ENCODE results near the gene FADS3.

Gene FADS3

GRCh38 chr11:61869429-61869707 is 22.0 kb downstream of the FADS3 start:
- Histone ChIP-seq H3K4me1 (ENCODE audit: control insufficient read depth, insufficient read depth, low read length) (peaks cover 4% of the 10 kb centered on the region), H3K27me3 (ENCODE audit: control insufficient read depth, insufficient read depth, low read length) (no peaks in the 10 kb centered on the region), H3K27ac (ENCODE audit: low read length) (no peak overlapping the region), H3K4me3 (ENCODE audit: low read length) (no peak overlapping the region), H3K9me3 (ENCODE audit: control insufficient read depth, insufficient read depth, low read length) (no peaks in the 10 kb centered on the region), H3K36me3 (ENCODE audit: control insufficient read depth, insufficient read depth, low read length) (peaks cover 10% of the 10 kb centered on the region)
- WGBS (ENCODE audit: insufficient coverage, insufficient read length): no CpG with 5 or more reads among the region's 4 CpGs
- DNase-seq (ENCODE audit: low read depth, low spot score): no peak

- Histone ChIP-seq H3K27me3 (ENCODE audit: control insufficient read depth, insufficient read depth, low read length) (no peaks in the 10 kb centered on the region), H3K4me1 (ENCODE audit: control insufficient read depth, insufficient read depth, low read length) (peaks cover 3% of the 10 kb centered on the region), H3K9me3 (ENCODE audit: control insufficient read depth, insufficient read depth, low read length) (no peaks in the 10 kb centered on the region), H3K4me3 (ENCODE audit: low read length) (no peak overlapping the region), H3K27ac (ENCODE audit: low read length) (no peak overlapping the region), H3K36me3 (ENCODE audit: control insufficient read depth, insufficient read depth, low read length) (peaks cover 12% of the 10 kb centered on the region)
- DNase-seq (ENCODE audit: low read depth, low spot score): no peak
- WGBS (ENCODE audit: insufficient coverage, insufficient read length): no CpG with 5 or more reads among the region's 14 CpGs
Measured at GRCh38 chr11:61868571-61869428, 22.5 kb downstream of the FADS3 start.

- H3K4me1 ChIP-seq (ENCODE audit: control insufficient read depth, insufficient read depth, low read length): peaks cover 3% of the 10 kb centered on the region
- no peak for DNase-seq (ENCODE audit: low read depth, low spot score)
- no peaks in the 10 kb centered on the region for H3K27me3 ChIP-seq (ENCODE audit: control insufficient read depth, insufficient read depth, low read length)
- no peak overlapping the region for H3K4me3 ChIP-seq (ENCODE audit: low read length)
- peaks cover 24% of the 10 kb centered on the region for H3K36me3 ChIP-seq (ENCODE audit: control insufficient read depth, insufficient read depth, low read length)
- no peaks in the 10 kb centered on the region for H3K9me3 ChIP-seq (ENCODE audit: control insufficient read depth, insufficient read depth, low read length)
- WGBS (ENCODE audit: insufficient coverage, insufficient read length): no CpG with 5 or more reads among the region's 6 CpGs
- no peak overlapping the region for H3K27ac ChIP-seq (ENCODE audit: low read length)
Measured at GRCh38 chr11:61866958-61867343, 24.4 kb downstream of the FADS3 start.

GRCh38 chr11:61866231-61866957 is 25.0 kb downstream of the FADS3 start:
- no peak for DNase-seq (ENCODE audit: low read depth, low spot score)
- Histone ChIP-seq H3K27ac (ENCODE audit: low read length) (no peak overlapping the region), H3K4me1 (ENCODE audit: control insufficient read depth, insufficient read depth, low read length) (peaks cover 3% of the 10 kb centered on the region), H3K4me3 (ENCODE audit: low read length) (no peak overlapping the region), H3K9me3 (ENCODE audit: control insufficient read depth, insufficient read depth, low read length) (no peaks in the 10 kb centered on the region), H3K27me3 (ENCODE audit: control insufficient read depth, insufficient read depth, low read length) (no peaks in the 10 kb centered on the region), H3K36me3 (ENCODE audit: control insufficient read depth, insufficient read depth, low read length) (peaks cover 26% of the 10 kb centered on the region)
- no CpG with 5 or more reads among the region's 18 CpGs for WGBS (ENCODE audit: insufficient coverage, insufficient read length)

- Histone ChIP-seq H3K27me3 (ENCODE audit: control insufficient read depth, insufficient read depth, low read length) (no peaks in the 10 kb centered on the region), H3K4me1 (ENCODE audit: control insufficient read depth, insufficient read depth, low read length) (peaks cover 2% of the 10 kb centered on the region; the same call in 1 of the 2 replicates), H3K4me3 (ENCODE audit: low read length) (no peak overlapping the region), H3K27ac (ENCODE audit: low read length) (no peak overlapping the region), H3K9me3 (ENCODE audit: control insufficient read depth, insufficient read depth, low read length) (no peaks in the 10 kb centered on the region), H3K36me3 (ENCODE audit: control insufficient read depth, insufficient read depth, low read length) (peaks cover 32% of the 10 kb centered on the region)
- no peak for DNase-seq (ENCODE audit: low read depth, low spot score)
- no CpG with 5 or more reads among the region's 20 CpGs for WGBS (ENCODE audit: insufficient coverage, insufficient read length)
Measured at GRCh38 chr11:61864814-61865775, 26.2 kb downstream of the FADS3 start.

GRCh38 chr11:61863548-61864081 is 27.7 kb downstream of the FADS3 start:
- no peak for DNase-seq (ENCODE audit: low read depth, low spot score)
- WGBS (ENCODE audit: insufficient coverage, insufficient read length): no CpG with 5 or more reads among the region's 13 CpGs
- Histone ChIP-seq H3K27me3 (ENCODE audit: control insufficient read depth, insufficient read depth, low read length) (no peaks in the 10 kb centered on the region), H3K9me3 (ENCODE audit: control insufficient read depth, insufficient read depth, low read length) (no peaks in the 10 kb centered on the region), H3K27ac (ENCODE audit: low read length) (no peak overlapping the region), H3K4me1 (ENCODE audit: control insufficient read depth, insufficient read depth, low read length) (no peaks in the 10 kb centered on the region; the same call in 1 of the 2 replicates), H3K4me3 (ENCODE audit: low read length) (no peak overlapping the region), H3K36me3 (ENCODE audit: control insufficient read depth, insufficient read depth, low read length) (peaks cover 36% of the 10 kb centered on the region)

- peaks cover 36% of the 10 kb centered on the region for H3K36me3 ChIP-seq (ENCODE audit: control insufficient read depth, insufficient read depth, low read length)
- no peaks in the 10 kb centered on the region for H3K9me3 ChIP-seq (ENCODE audit: control insufficient read depth, insufficient read depth, low read length)
- H3K27ac ChIP-seq (ENCODE audit: low read length): no peak overlapping the region
- H3K4me1 ChIP-seq (ENCODE audit: control insufficient read depth, insufficient read depth, low read length): no peaks in the 10 kb centered on the region; the same call in 1 of the 2 replicates
- H3K27me3 ChIP-seq (ENCODE audit: control insufficient read depth, insufficient read depth, low read length): no peaks in the 10 kb centered on the region
- no peak for DNase-seq (ENCODE audit: low read depth, low spot score)
- no peak overlapping the region for H3K4me3 ChIP-seq (ENCODE audit: low read length)
- WGBS (ENCODE audit: insufficient coverage, insufficient read length): no CpG with 5 or more reads among the region's 18 CpGs
Measured at GRCh38 chr11:61862714-61863547, 28.4 kb downstream of the FADS3 start.

- Histone ChIP-seq H3K9me3 (ENCODE audit: control insufficient read depth, insufficient read depth, low read length) (no peaks in the 10 kb centered on the region), H3K36me3 (ENCODE audit: control insufficient read depth, insufficient read depth, low read length) (peaks cover 48% of the 10 kb centered on the region), H3K27me3 (ENCODE audit: control insufficient read depth, insufficient read depth, low read length) (no peaks in the 10 kb centered on the region), H3K27ac (ENCODE audit: low read length) (no peak overlapping the region), H3K4me1 (ENCODE audit: control insufficient read depth, insufficient read depth, low read length) (no peaks in the 10 kb centered on the region; the same call in 1 of the 2 replicates), H3K4me3 (ENCODE audit: low read length) (no peak overlapping the region)
- DNase-seq (ENCODE audit: low read depth, low spot score): no peak
- no CpG with 5 or more reads among the region's 9 CpGs for WGBS (ENCODE audit: insufficient coverage, insufficient read length)
Measured at GRCh38 chr11:61861634-61862033, 29.7 kb downstream of the FADS3 start.

- no peak for DNase-seq (ENCODE audit: low read depth, low spot score)
- no CpG with 5 or more reads among the region's 16 CpGs for WGBS (ENCODE audit: insufficient coverage, insufficient read length)
- Histone ChIP-seq H3K36me3 (ENCODE audit: control insufficient read depth, insufficient read depth, low read length) (peaks cover 50% of the 10 kb centered on the region), H3K4me3 (ENCODE audit: low read length) (no peak overlapping the region), H3K9me3 (ENCODE audit: control insufficient read depth, insufficient read depth, low read length) (no peaks in the 10 kb centered on the region), H3K27me3 (ENCODE audit: control insufficient read depth, insufficient read depth, low read length) (no peaks in the 10 kb centered on the region), H3K4me1 (ENCODE audit: control insufficient read depth, insufficient read depth, low read length) (no peaks in the 10 kb centered on the region; the same call in 1 of the 2 replicates), H3K27ac (ENCODE audit: low read length) (no peak overlapping the region)
Measured at GRCh38 chr11:61860054-61860903, 31.1 kb downstream of the FADS3 start.

Measured in iPS DF 6.9 (cell line).